OCI-LY1 (cell line): ENCODE measurements around the gene DIPK1C.
"Not testable (repeated sequence)": the region's sequence is repeated elsewhere in the genome, so short reads cannot be mapped to it uniquely, and the experiment has no call there.

Experiments
- H2AFZ ChIP-seq: fragments of 200-600 bp; sonication (generic), shearing (Covaris generic); 2 replicates; pipeline ENCODE4 v1.6.0; 2014; ENCODE audit warnings: antibody characterized with exemption, mild to moderate bottlenecking, low read length
- H3F3A ChIP-seq: fragments of 200-600 bp; sonication (generic), shearing (Covaris generic); 2 replicates; pipeline ENCODE4 v1.6.0; 2014; ENCODE audit warnings: mild to moderate bottlenecking, antibody characterized with exemption, low read length, moderate library complexity; ENCODE audit not compliant: insufficient read depth
- H3K27ac ChIP-seq: fragments of 200-600 bp; sonication (generic); 2 replicates; pipeline ENCODE4 v1.5.1; 2014; ENCODE audit warnings: low read length, mixed run types, mild to moderate bottlenecking, low read depth; ENCODE audit not compliant: poor library complexity, severe bottlenecking
- H3K27me3 ChIP-seq: fragments of 200-600 bp; sonication (generic); 2 replicates; pipeline ENCODE4 v1.6.0; 2014; ENCODE audit warnings: antibody characterized with exemption, mild to moderate bottlenecking, low read length, moderate library complexity; ENCODE audit not compliant: insufficient read depth
- H3K36me3 ChIP-seq: fragments of 200-600 bp; sonication (generic); 2 replicates; pipeline ENCODE4 v1.6.1; 2014; ENCODE audit warnings: mild to moderate bottlenecking, antibody characterized with exemption, low read length, moderate library complexity, mixed read lengths; ENCODE audit not compliant: insufficient read depth
- H3K4me1 ChIP-seq: fragments of 200-600 bp; sonication (generic); 2 replicates; pipeline ENCODE4 v1.5.1; 2014; ENCODE audit warnings: mild to moderate bottlenecking, low read length, moderate library complexity; ENCODE audit not compliant: insufficient read depth, severe bottlenecking
- H3K4me2 ChIP-seq: fragments of 200-600 bp; sonication (generic), shearing (Covaris generic); 2 replicates; pipeline ENCODE4 v1.6.1; 2014; ENCODE audit warnings: low read length
- H3K4me3 ChIP-seq: fragments of 200-600 bp; sonication (generic); 2 replicates; pipeline ENCODE4 v1.5.1; 2014; ENCODE audit warnings: low read length, low read depth, mild to moderate bottlenecking, mixed read lengths; ENCODE audit not compliant: poor library complexity, severe bottlenecking
- H3K79me2 ChIP-seq: fragments of 200-600 bp; shearing (Covaris generic); 2 replicates; pipeline ENCODE4 v1.6.1; 2016; ENCODE audit warnings: mixed run types, low read length, mixed read lengths; ENCODE audit not compliant: insufficient read depth
- H3K9ac ChIP-seq: fragments of 200-600 bp; sonication (generic), shearing (Covaris generic); 2 replicates; pipeline ENCODE4 v1.6.1; 2014; ENCODE audit warnings: mild to moderate bottlenecking, low read length, mixed read lengths
- H3K9me2 ChIP-seq: fragments of 200-600 bp; sonication (generic), shearing (Covaris generic); 2 replicates; pipeline ENCODE4 v1.6.1; 2014; ENCODE audit warnings: low read depth, mild to moderate bottlenecking, low read length, mixed read lengths
- H3K9me3 ChIP-seq: fragments of 200-600 bp; shearing (Covaris generic); 2 replicates; pipeline ENCODE4 v1.6.1; 2014; ENCODE audit warnings: low read length, mixed read lengths
- H4K20me1 ChIP-seq: fragments of 200-600 bp; sonication (generic), shearing (Covaris generic); 2 replicates; pipeline ENCODE4 v1.6.0; 2016; ENCODE audit warnings: mild to moderate bottlenecking, low read length; ENCODE audit not compliant: insufficient read depth
- EZH2 ChIP-seq: fragments of 200-600 bp; sonication (generic), shearing (Covaris generic); IDR thresholded peaks from 2 replicates; pipeline ENCODE4 v1.8.0; 2017; ENCODE audit warnings: borderline replicate concordance, mixed run types, mild to moderate bottlenecking, antibody characterized with exemption, low read length, moderate library complexity, mixed read lengths
- TF ChIP-seq, protein P1 (sequence below): fragments of 200-600 bp; sonication (generic), shearing (Covaris generic); IDR thresholded peaks from 2 replicates; pipeline ENCODE4 v1.5.1; 2017; ENCODE audit warnings: mild to moderate bottlenecking, antibody characterized with exemption, low read length, moderate library complexity, mixed read lengths

DIPK1C gene

DNA sequence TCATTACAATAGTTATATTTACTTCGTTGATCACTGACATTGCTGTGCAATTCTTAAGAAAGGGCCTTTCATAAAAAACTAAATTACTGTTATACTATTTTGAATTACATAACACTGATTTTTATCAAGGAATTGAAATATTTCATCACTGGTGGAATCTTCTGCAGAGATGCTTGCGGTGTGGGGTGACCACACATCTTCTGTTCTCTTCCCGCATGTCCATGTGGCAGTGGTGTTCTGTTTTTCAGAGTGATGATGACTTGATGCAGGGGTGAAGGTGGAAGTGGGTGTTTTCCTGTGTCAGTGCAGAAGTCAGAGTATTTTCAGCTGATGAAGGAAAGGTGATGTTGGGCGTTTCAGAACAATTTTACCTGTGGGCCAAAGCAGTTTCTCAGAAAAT lies 46.0 kb upstream of the DIPK1C start:
- Histone ChIP-seq H3F3A (no peaks in the 10 kb centered on the region), H4K20me1 (no peaks in the 10 kb centered on the region), H3K4me3 (no peak overlapping the region), H3K9me2 (no peaks in the 10 kb centered on the region), H3K9me3 (no peaks in the 10 kb centered on the region), H3K9ac (no peak overlapping the region), H3K36me3 (peaks cover 65% of the 10 kb centered on the region), H2AFZ (no peak overlapping the region), H3K4me2 (no peak overlapping the region), H3K27me3 (no peaks in the 10 kb centered on the region), H3K4me1 (peaks cover 33% of the 10 kb centered on the region), H3K79me2 (peaks cover 6% of the 10 kb centered on the region; the same call in 1 of the 2 replicates), H3K27ac (no peak overlapping the region)
- TF ChIP-seq EZH2: no peak
- TF ChIP-seq, protein P1, sequence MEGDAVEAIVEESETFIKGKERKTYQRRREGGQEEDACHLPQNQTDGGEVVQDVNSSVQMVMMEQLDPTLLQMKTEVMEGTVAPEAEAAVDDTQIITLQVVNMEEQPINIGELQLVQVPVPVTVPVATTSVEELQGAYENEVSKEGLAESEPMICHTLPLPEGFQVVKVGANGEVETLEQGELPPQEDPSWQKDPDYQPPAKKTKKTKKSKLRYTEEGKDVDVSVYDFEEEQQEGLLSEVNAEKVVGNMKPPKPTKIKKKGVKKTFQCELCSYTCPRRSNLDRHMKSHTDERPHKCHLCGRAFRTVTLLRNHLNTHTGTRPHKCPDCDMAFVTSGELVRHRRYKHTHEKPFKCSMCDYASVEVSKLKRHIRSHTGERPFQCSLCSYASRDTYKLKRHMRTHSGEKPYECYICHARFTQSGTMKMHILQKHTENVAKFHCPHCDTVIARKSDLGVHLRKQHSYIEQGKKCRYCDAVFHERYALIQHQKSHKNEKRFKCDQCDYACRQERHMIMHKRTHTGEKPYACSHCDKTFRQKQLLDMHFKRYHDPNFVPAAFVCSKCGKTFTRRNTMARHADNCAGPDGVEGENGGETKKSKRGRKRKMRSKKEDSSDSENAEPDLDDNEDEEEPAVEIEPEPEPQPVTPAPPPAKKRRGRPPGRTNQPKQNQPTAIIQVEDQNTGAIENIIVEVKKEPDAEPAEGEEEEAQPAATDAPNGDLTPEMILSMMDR: no peak

DNA sequence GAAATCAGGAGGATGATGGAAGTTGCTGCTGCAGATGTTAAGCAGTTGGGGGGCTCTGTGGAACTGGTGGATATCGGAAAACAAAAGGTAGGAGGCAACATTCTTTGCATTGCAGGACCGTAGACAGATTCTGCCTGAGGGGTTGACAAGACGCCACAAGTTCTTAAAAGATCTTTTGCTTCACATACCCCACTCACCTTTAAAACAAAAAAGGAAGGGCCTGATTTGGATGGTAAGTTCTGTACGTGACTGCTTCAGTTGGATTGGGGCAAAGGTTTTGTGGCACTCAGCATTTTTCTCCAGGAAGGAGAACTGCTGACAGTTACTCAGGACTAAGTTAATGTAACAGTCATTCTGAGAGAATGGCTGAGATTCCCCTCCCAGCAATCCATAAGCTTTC lies 44.3 kb upstream of the DIPK1C start:
- Histone ChIP-seq H3K4me2 (peak overlapping the region; percentile 87), H3K9ac (peak overlapping the region; percentile 67), H3K4me1 (peaks cover 47% of the 10 kb centered on the region), H3K36me3 (peaks cover 47% of the 10 kb centered on the region), H3K9me2 (no peaks in the 10 kb centered on the region), H3F3A (0 out of 2 replicates have a peak, but pooled peaks cover 5% of the 10 kb centered on the region), H2AFZ (no peak overlapping the region), H3K9me3 (no peaks in the 10 kb centered on the region), H3K27ac (peak overlapping the region; percentile 95), H4K20me1 (no peaks in the 10 kb centered on the region), H3K27me3 (no peaks in the 10 kb centered on the region), H3K79me2 (peaks cover 6% of the 10 kb centered on the region; the same call in 1 of the 2 replicates), H3K4me3 (peak overlapping the region; percentile 87)
- no peak for TF ChIP-seq EZH2
- TF ChIP-seq, protein P1: no peak

DNA sequence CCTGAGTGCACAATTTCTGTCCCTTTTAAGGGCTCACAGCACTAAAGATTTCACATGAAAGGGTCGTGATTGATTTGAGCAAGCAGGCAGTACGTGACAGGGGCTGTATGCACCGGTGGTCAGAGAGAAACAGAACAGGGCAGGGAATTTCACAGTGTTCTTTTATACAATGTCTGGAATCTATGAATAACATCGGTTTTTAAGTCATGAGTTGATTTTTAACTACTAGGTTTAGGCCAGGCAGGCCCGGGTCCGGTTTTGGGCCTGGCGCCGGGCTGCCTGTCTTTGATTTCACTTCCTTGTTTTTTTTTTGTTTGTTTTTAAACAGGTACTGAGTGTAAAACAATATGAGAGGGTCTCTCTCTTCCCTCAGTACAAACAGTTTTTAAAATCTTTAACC lies 43.7 kb upstream of the DIPK1C start:
- H3K9me2 ChIP-seq, H3K27me3 ChIP-seq, H4K20me1 ChIP-seq, H3K9me3 ChIP-seq, H3K79me2 ChIP-seq, H3F3A ChIP-seq, H2AFZ ChIP-seq: not testable (repeated sequence)
- Histone ChIP-seq H3K9ac (peak overlapping the region; percentile 67), H3K36me3 (peaks cover 45% of the 10 kb centered on the region; the same call in 1 of the 2 replicates), H3K4me1 (peaks cover 47% of the 10 kb centered on the region), H3K4me2 (peak overlapping the region; percentile 87), H3K27ac (peak overlapping the region; percentile 95), H3K4me3 (peak overlapping the region; percentile 87)

DNA sequence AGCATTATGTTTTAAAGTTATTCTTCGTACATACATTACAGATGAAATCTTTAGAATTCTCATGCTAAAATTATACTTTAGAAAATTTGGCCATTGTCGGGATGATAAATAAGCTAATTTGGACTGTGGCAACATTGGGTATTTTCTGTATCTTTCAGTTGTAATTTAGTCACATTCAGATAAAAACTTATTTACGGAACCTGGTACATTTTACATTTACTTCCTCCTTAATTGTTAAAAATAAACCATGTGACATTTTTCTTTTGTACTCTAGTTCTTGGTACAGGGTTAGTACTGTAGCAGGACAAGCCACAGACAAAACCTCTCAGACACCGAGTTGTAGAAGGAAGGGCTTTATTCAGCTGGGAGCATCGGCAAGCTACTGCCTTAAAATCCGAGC lies 43.3 kb upstream of the DIPK1C start:
- Histone ChIP-seq H3K36me3 (peaks cover 41% of the 10 kb centered on the region; the same call in 1 of the 2 replicates), H3K9ac (peak overlapping the region; percentile 67), H3K9me2 (no peaks in the 10 kb centered on the region), H4K20me1 (no peaks in the 10 kb centered on the region), H3K27me3 (no peaks in the 10 kb centered on the region), H2AFZ (no peak overlapping the region), H3K4me1 (peaks cover 49% of the 10 kb centered on the region), H3K9me3 (no peaks in the 10 kb centered on the region), H3K79me2 (peaks cover 6% of the 10 kb centered on the region; the same call in 1 of the 2 replicates), H3K4me2 (peak overlapping the region; percentile 87), H3K4me3 (peak overlapping the region; percentile 87), H3F3A (0 out of 2 replicates have a peak, but pooled peaks cover 5% of the 10 kb centered on the region), H3K27ac (peak overlapping the region; percentile 95)
- TF ChIP-seq EZH2: no peak
- TF ChIP-seq, protein P1: no peak
